Neuronal stem cell (in vitro differentiated cells): ENCODE data around the gene ZNF442.

Source experiments
- DNase-seq: peaks from one replicate; pipeline ENCODE4 v3.0.0-alpha.2; 2013; ENCODE audit warnings: low spot score
- H2AFZ ChIP-seq: one replicate; pipeline ENCODE4 v1.6.1; 2013; ENCODE audit warnings: mild to moderate bottlenecking, low read length, inconsistent platforms
- H2AK5ac ChIP-seq: 2 replicates; pipeline ENCODE4 v1.6.1; 2013; ENCODE audit warnings: low read depth, mild to moderate bottlenecking, inconsistent platforms, low read length, moderate library complexity, mixed read lengths
- H2BK120ac ChIP-seq: 2 replicates; pipeline ENCODE4 v1.6.1; 2013; ENCODE audit warnings: low read depth, mild to moderate bottlenecking, inconsistent platforms, low read length, moderate library complexity, mixed read lengths
- H2BK12ac ChIP-seq: one replicate; pipeline ENCODE4 v1.6.1; 2013; ENCODE audit warnings: low read length, inconsistent platforms
- H2BK15ac ChIP-seq: 2 replicates; pipeline ENCODE4 v1.6.1; 2013; ENCODE audit warnings: mild to moderate bottlenecking, low read length, inconsistent platforms, mixed read lengths
- H2BK5ac ChIP-seq: one replicate; pipeline ENCODE4 v1.6.1; 2013; ENCODE audit warnings: inconsistent platforms, mild to moderate bottlenecking, low read length, moderate library complexity
- H3K14ac ChIP-seq: one replicate; pipeline ENCODE4 v1.6.1; 2013; ENCODE audit warnings: low read length, inconsistent platforms
- H3K18ac ChIP-seq: 2 replicates; pipeline ENCODE4 v1.6.1; 2013; ENCODE audit warnings: low read length, inconsistent platforms
- H3K23ac ChIP-seq: 2 replicates; pipeline ENCODE4 v1.6.1; 2013; ENCODE audit warnings: low read depth, mild to moderate bottlenecking, mixed read lengths, low read length, inconsistent platforms; ENCODE audit not compliant: poor library complexity
- H3K27ac ChIP-seq: replicated peaks from 3 replicates; pipeline ENCODE4 v1.5.1; 2013; ENCODE audit warnings: low read length, inconsistent platforms
- H3K27me3 ChIP-seq, 3 experiments: 2 replicates each; pipeline ENCODE4 v1.6.1; 2013; ENCODE audit warnings: low read length in 3 of 3, mild to moderate bottlenecking in 2 of 3, inconsistent platforms in 1 of 3, low read depth in 1 of 3, mixed read lengths in 1 of 3, moderate library complexity in 1 of 3; ENCODE audit not compliant: control insufficient read depth in 3 of 3, insufficient read depth in 3 of 3
- H3K36me3 ChIP-seq, 2 donors: replicated peaks in 1 of 2; 2 replicates each; pipeline ENCODE4 v1.6.1; 2013; ENCODE audit warnings: low read length in 2 of 2; ENCODE audit not compliant: control insufficient read depth in 2 of 2, insufficient read depth in 2 of 2
- H3K4ac ChIP-seq: 2 replicates; pipeline ENCODE4 v1.6.1; 2013; ENCODE audit warnings: inconsistent platforms, mild to moderate bottlenecking, low read length, moderate library complexity
- H3K4me1 ChIP-seq, 2 donors: 1 replicate in 1 of 2; 2 replicates in 1 of 2; pipeline ENCODE4 v1.6.1; 2013; ENCODE audit warnings: low read length in 2 of 2, low read depth in 1 of 2; ENCODE audit not compliant: control insufficient read depth in 2 of 2, insufficient read depth in 1 of 2
- H3K4me2 ChIP-seq: one replicate; pipeline ENCODE4 v1.6.1; 2013; ENCODE audit warnings: mild to moderate bottlenecking, low read length, inconsistent platforms; ENCODE audit not compliant: insufficient read depth, poor library complexity, severe bottlenecking
- H3K4me3 ChIP-seq, 2 donors: 2 replicates each; pipeline ENCODE4 v1.5.1; 2013; ENCODE audit warnings: low read length in 2 of 2, mild to moderate bottlenecking in 2 of 2, inconsistent platforms in 1 of 2, moderate library complexity in 1 of 2
- H3K79me1 ChIP-seq: one replicate; pipeline ENCODE4 v1.6.1; 2013; ENCODE audit warnings: low read depth, mild to moderate bottlenecking, inconsistent platforms, low read length, moderate library complexity
- H3K9ac ChIP-seq: one replicate; pipeline ENCODE4 v1.6.1; 2013; ENCODE audit warnings: mild to moderate bottlenecking, low read depth, low read length, inconsistent platforms; ENCODE audit not compliant: poor library complexity
- H3K9me3 ChIP-seq, 2 donors: replicated peaks in 1 of 2; 2 replicates each; pipeline versions ENCODE3 to v1.6.1; 2013; ENCODE audit warnings: low read length in 2 of 2, mild to moderate bottlenecking in 2 of 2, inconsistent platforms in 1 of 2, low read depth in 1 of 2, mixed read lengths in 1 of 2, moderate library complexity in 1 of 2; ENCODE audit not compliant: control insufficient read depth in 2 of 2, insufficient read depth in 1 of 2
- H4K8ac ChIP-seq: one replicate; pipeline ENCODE4 v1.6.1; 2013; ENCODE audit warnings: low read depth, mild to moderate bottlenecking, inconsistent platforms, low read length, moderate library complexity
- H4K91ac ChIP-seq: one replicate; pipeline ENCODE4 v1.6.1; 2013; ENCODE audit warnings: low read length, low read depth, mild to moderate bottlenecking, inconsistent platforms; ENCODE audit not compliant: poor library complexity
- whole genome bisulfite sequencing, 2 donors: extraction: QIAGEN DNeasy Blood & Tissue Kit; methylation state at CpG; one replicate each; pipeline ENCODE4 v1.1.7; 2013; ENCODE audit warnings: missing lambda C conversion rate in 2 of 2, mixed read lengths in 1 of 2; ENCODE audit not compliant: insufficient read length in 2 of 2, insufficient replicate concordance in 1 of 2; ENCODE audit errors: extremely low coverage in 2 of 2; 5-methylcytosine and 5-hydroxymethylcytosine counted together

The ZNF442 gene

GRCh38 chr19:12330340-12330739 lies 35.1 kb downstream of the ZNF442 start:
- peaks cover 0 to 16% of the 10 kb centered on the region in 2 donors for H3K9me3 ChIP-seq
- DNase-seq, result no peak
- H3K9ac ChIP-seq, result no peak overlapping the region
- H4K8ac ChIP-seq, result no peak overlapping the region
- H3K18ac ChIP-seq, result no peak overlapping the region
- H2BK12ac ChIP-seq, result no peak overlapping the region
- WGBS, 2 donors, result no CpG with 5 or more reads among the region's 4 CpGs
- H2BK15ac ChIP-seq, result no peak overlapping the region
- no peak overlapping the region for H3K23ac ChIP-seq
- H2BK120ac ChIP-seq, result no peak overlapping the region
- H4K91ac ChIP-seq, result no peak overlapping the region
- H3K79me1 ChIP-seq, result no peaks in the 10 kb centered on the region
- no peak overlapping the region for H2AFZ ChIP-seq
- H2AK5ac ChIP-seq, result no peak overlapping the region
- no peak overlapping the region for H3K4me2 ChIP-seq
- H3K27ac ChIP-seq, result no peak overlapping the region
- no peaks in the 10 kb centered on the region for H3K36me3 ChIP-seq
- no peak overlapping the region for H3K14ac ChIP-seq
- H3K4me3 ChIP-seq, result no peak overlapping the region
- peaks cover 2 to 14% of the 10 kb centered on the region in 2 donors for H3K4me1 ChIP-seq
- peaks cover 0 to 12% (median 0%) of the 10 kb centered on the region in 3 experiments for H3K27me3 ChIP-seq
- H2BK5ac ChIP-seq, result no peak overlapping the region
- no peak overlapping the region for H3K4ac ChIP-seq

- Histone ChIP-seq H2BK5ac (no peak overlapping the region), H2BK12ac (no peak overlapping the region), H3K4me2 (no peak overlapping the region), H2BK15ac (no peak overlapping the region), H3K18ac (no peak overlapping the region), H3K9me3 (peaks cover 3 to 44% of the 10 kb centered on the region in 2 donors), H2AK5ac (no peak overlapping the region), H3K14ac (no peak overlapping the region), H3K23ac (no peak overlapping the region), H3K36me3 (peaks cover 0 to 20% of the 10 kb centered on the region in 2 donors), H2AFZ (no peak overlapping the region), H3K4me3 (no peak overlapping the region), H4K91ac (no peak overlapping the region), H3K27me3 (no peaks in the 10 kb centered on the region), H3K79me1 (no peaks in the 10 kb centered on the region), H3K27ac (no peak overlapping the region), H2BK120ac (no peak overlapping the region), H3K4ac (no peak overlapping the region), H3K4me1 (no peaks in the 10 kb centered on the region), H3K9ac (no peak overlapping the region), H4K8ac (no peak overlapping the region)
- no peak for DNase-seq
Measured at GRCh38 chr19:12325690-12326089, 39.8 kb downstream of the ZNF442 start.

DNA sequence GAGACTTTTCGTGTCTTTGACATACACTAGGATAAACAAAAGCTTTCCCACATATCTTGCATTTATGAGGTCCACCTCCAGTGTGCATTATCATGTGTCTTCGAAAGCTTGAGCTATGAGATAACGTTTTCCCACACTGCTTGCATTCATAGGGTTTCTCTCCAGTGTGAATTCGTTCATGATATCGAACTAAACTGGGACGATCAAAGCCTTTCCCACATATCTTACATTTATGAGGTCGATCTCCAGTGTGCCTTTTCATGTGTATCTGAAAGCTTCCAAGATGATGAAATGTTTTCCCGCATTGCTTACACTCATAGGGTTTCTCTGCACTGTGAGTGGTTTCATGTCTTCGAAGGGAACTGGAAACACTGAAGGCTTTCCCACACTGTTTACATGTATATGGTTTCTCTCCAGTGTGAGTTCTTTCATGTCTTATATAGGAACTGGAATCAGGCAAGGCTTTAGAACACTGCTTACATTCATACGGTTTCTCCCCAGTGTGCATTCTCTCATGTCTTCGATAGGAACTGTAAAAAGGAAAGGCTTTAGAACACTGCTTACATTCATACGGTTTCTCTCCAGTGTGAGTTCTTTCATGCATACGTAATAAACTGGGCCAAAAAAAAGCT lies 46.6 kb downstream of the ZNF442 start:
- H3K36me3 ChIP-seq, result peaks cover 0 to 48% of the 10 kb centered on the region in 2 donors
- H2BK12ac ChIP-seq, result no peak overlapping the region
- H3K9ac ChIP-seq, result no peak overlapping the region
- H3K14ac ChIP-seq, result no peak overlapping the region
- H3K9me3 ChIP-seq, result peaks cover 6 to 54% of the 10 kb centered on the region in 2 donors
- H3K4me3 ChIP-seq, result no peak overlapping the region
- H4K91ac ChIP-seq, result no peak overlapping the region
- no peak overlapping the region for H2BK5ac ChIP-seq
- H3K27ac ChIP-seq, result no peak overlapping the region
- no peaks in the 10 kb centered on the region for H3K4me1 ChIP-seq
- H3K18ac ChIP-seq, result no peak overlapping the region
- WGBS, 2 donors, result no CpG with 5 or more reads among the region's 13 CpGs
- H3K4me2 ChIP-seq, result no peak overlapping the region
- no peak overlapping the region for H2AK5ac ChIP-seq
- H2AFZ ChIP-seq, result no peak overlapping the region
- H2BK15ac ChIP-seq, result no peak overlapping the region
- H2BK120ac ChIP-seq, result no peak overlapping the region
- no peaks in the 10 kb centered on the region for H3K79me1 ChIP-seq
- no peak overlapping the region for H3K23ac ChIP-seq
- DNase-seq, result no peak
- no peak overlapping the region for H3K4ac ChIP-seq
- H4K8ac ChIP-seq, result no peak overlapping the region
- no peaks in the 10 kb centered on the region for H3K27me3 ChIP-seq

GRCh38 chr19:12314553-12314952 lies 50.9 kb downstream of the ZNF442 start:
- Histone ChIP-seq H3K36me3 (peaks cover 0 to 18% of the 10 kb centered on the region in 2 donors), H3K14ac (no peak overlapping the region), H2AFZ (no peak overlapping the region), H4K8ac (no peak overlapping the region), H2AK5ac (no peak overlapping the region), H3K4me1 (no peaks in the 10 kb centered on the region), H3K4me3 (no peak overlapping the region), H3K9ac (no peak overlapping the region), H3K4me2 (no peak overlapping the region), H2BK120ac (no peak overlapping the region), H3K4ac (no peak overlapping the region), H2BK15ac (no peak overlapping the region), H3K23ac (no peak overlapping the region), H4K91ac (no peak overlapping the region), H3K9me3 (peaks cover 3 to 27% of the 10 kb centered on the region in 2 donors), H2BK12ac (no peak overlapping the region), H3K27me3 (no peaks in the 10 kb centered on the region), H3K27ac (no peak overlapping the region), H3K18ac (no peak overlapping the region), H2BK5ac (no peak overlapping the region), H3K79me1 (no peaks in the 10 kb centered on the region)
- WGBS, 2 donors, result no CpG with 5 or more reads among the region's 7 CpGs
- DNase-seq, result no peak
